ENCODE data around the gene RPRD1A. TPM values are rescaled to one million over a fixed set of nuclear protein-coding genes. Genes with fewer than 3 reads are reported as not detected.

The RPRD1A gene
- total RNA-seq, 2 experiments from 2014 or later, result 21.8 to 25.1 TPM

GRCh38 chr18:35964319-35964718, 103.0 kb downstream of the RPRD1A start:
- H3K27me3 ChIP-seq (ENCODE audit: control insufficient read depth in 1 of 2, insufficient read depth in 2 of 2, low read length in 2 of 2), result no peaks in the 10 kb centered on the region
- Mint-ChIP-seq H3K27me3 (peaks cover under 1% of the 10 kb centered on the region), H3K27ac (no peak overlapping the region), H3K4me3 (no peak overlapping the region), H3K4me1 (ENCODE audit: low read depth) (peaks cover 18% of the 10 kb centered on the region), H3K36me3 (ENCODE audit: low read depth) (no peaks in the 10 kb centered on the region), H3K9me3 (no peaks in the 10 kb centered on the region)
- ATAC-seq (ENCODE audit: poor library complexity), result no peak
- H3K27ac ChIP-seq (ENCODE audit: low read depth in 1 of 2, low read length in 2 of 2), result no peak overlapping the region
- ChIA-PET POLR2A (no interaction called here), CTCF (no interaction called here)
- no peak overlapping the region for H3K4me3 ChIP-seq (ENCODE audit: low read length)
- no peak for DNase-seq
- peaks cover 11% of the 10 kb centered on the region for H3K4me1 ChIP-seq (ENCODE audit: insufficient read depth, low read length)
- TF ChIP-seq, protein P1, sequence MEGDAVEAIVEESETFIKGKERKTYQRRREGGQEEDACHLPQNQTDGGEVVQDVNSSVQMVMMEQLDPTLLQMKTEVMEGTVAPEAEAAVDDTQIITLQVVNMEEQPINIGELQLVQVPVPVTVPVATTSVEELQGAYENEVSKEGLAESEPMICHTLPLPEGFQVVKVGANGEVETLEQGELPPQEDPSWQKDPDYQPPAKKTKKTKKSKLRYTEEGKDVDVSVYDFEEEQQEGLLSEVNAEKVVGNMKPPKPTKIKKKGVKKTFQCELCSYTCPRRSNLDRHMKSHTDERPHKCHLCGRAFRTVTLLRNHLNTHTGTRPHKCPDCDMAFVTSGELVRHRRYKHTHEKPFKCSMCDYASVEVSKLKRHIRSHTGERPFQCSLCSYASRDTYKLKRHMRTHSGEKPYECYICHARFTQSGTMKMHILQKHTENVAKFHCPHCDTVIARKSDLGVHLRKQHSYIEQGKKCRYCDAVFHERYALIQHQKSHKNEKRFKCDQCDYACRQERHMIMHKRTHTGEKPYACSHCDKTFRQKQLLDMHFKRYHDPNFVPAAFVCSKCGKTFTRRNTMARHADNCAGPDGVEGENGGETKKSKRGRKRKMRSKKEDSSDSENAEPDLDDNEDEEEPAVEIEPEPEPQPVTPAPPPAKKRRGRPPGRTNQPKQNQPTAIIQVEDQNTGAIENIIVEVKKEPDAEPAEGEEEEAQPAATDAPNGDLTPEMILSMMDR (IDR thresholded peaks at IDR 0.05), result no peak
- intact Hi-C loops (cut with DNase I, micrococcal nuclease), result no loop called here
- H3K9me3 ChIP-seq (ENCODE audit: control insufficient read depth in 1 of 2, insufficient read depth in 1 of 2, low read length in 2 of 2), result peaks cover 0 to 6% of the 10 kb centered on the region in 2 experiments
- H3K36me3 ChIP-seq (ENCODE audit: insufficient read depth, low read length), result no peaks in the 10 kb centered on the region

DNA sequence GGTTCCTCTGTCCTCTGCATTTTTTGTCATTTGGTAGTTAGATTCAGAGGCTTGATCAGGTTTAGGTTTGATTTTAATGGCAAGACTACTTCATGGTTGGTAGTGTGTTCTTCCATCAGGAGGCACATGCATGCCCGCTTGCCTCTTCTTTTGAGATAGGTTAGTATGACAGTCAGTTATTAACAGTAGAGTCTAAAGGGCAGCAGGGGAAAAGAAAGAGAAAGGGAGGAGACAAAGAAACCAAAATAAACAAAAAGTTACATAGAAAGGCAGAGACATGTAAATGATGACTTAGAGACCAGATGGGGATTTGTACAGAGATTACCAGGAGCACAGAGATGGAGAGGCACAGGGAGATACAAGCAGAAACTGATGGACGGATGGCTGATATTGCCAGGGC, 105.0 kb downstream of the RPRD1A start:
- ChIA-PET POLR2A (no interaction called here), CTCF (no interaction called here)
- H3K36me3 ChIP-seq (ENCODE audit: insufficient read depth, low read length), result no peaks in the 10 kb centered on the region
- no peaks in the 10 kb centered on the region for H3K36me3 Mint-ChIP-seq (ENCODE audit: low read depth)
- ATAC-seq (ENCODE audit: poor library complexity) (no peak), DNase-seq (no peak)
- intact Hi-C loops (cut with DNase I, micrococcal nuclease), result no loop called here
- H3K4me3 Mint-ChIP-seq, result no peak overlapping the region
- peaks cover 13% of the 10 kb centered on the region for H3K27me3 Mint-ChIP-seq
- H3K4me1 ChIP-seq (ENCODE audit: insufficient read depth, low read length), result no peaks in the 10 kb centered on the region
- H3K9me3 Mint-ChIP-seq, result no peaks in the 10 kb centered on the region
- peaks cover under 1% of the 10 kb centered on the region for H3K4me1 Mint-ChIP-seq (ENCODE audit: low read depth)
- H3K27ac ChIP-seq (ENCODE audit: low read depth in 1 of 2, low read length in 2 of 2), result no peak overlapping the region
- TF ChIP-seq, protein P1 (IDR thresholded peaks at IDR 0.05), result no peak
- no peak overlapping the region for H3K27ac Mint-ChIP-seq
- H3K27me3 ChIP-seq (ENCODE audit: control insufficient read depth in 1 of 2, insufficient read depth in 2 of 2, low read length in 2 of 2), result no peaks in the 10 kb centered on the region
- no peak overlapping the region for H3K4me3 ChIP-seq (ENCODE audit: low read length)
- peaks cover 0 to 6% of the 10 kb centered on the region in 2 experiments for H3K9me3 ChIP-seq (ENCODE audit: control insufficient read depth in 1 of 2, insufficient read depth in 1 of 2, low read length in 2 of 2)

- H3K9me3 ChIP-seq (ENCODE audit: control insufficient read depth in 1 of 2, insufficient read depth in 1 of 2, low read length in 2 of 2), result peaks cover 0 to 6% of the 10 kb centered on the region in 2 experiments
- H3K27me3 ChIP-seq (ENCODE audit: control insufficient read depth in 1 of 2, insufficient read depth in 2 of 2, low read length in 2 of 2), result peaks cover 0 to 11% of the 10 kb centered on the region in 2 experiments
- Mint-ChIP-seq H3K4me3 (no peak overlapping the region), H3K9me3 (no peaks in the 10 kb centered on the region), H3K27ac (no peak overlapping the region), H3K36me3 (ENCODE audit: low read depth) (no peaks in the 10 kb centered on the region), H3K4me1 (ENCODE audit: low read depth) (no peaks in the 10 kb centered on the region), H3K27me3 (peaks cover 48% of the 10 kb centered on the region)
- ChIA-PET CTCF (no interaction called here), POLR2A (no interaction called here)
- no peak overlapping the region for H3K27ac ChIP-seq (ENCODE audit: low read depth in 1 of 2, low read length in 2 of 2)
- intact Hi-C loops (cut with DNase I, micrococcal nuclease), result no loop called here
- no peak overlapping the region for H3K4me3 ChIP-seq (ENCODE audit: low read length)
- H3K36me3 ChIP-seq (ENCODE audit: insufficient read depth, low read length), result no peaks in the 10 kb centered on the region
- DNase-seq (no peak), ATAC-seq (ENCODE audit: poor library complexity) (no peak)
- TF ChIP-seq, protein P1 (IDR thresholded peaks at IDR 0.05), result no peak
- no peaks in the 10 kb centered on the region for H3K4me1 ChIP-seq (ENCODE audit: insufficient read depth, low read length)
Measured at GRCh38 chr18:35956226-35956625, 111.1 kb downstream of the RPRD1A start.
